WTC11 (cell line): Measurements from ENCODE around the gene ARL10. TPM values are rescaled to one million over a fixed set of nuclear protein-coding genes. Genes with fewer than 3 reads are reported as not detected.

Experiments used
- ATAC-seq: fragments of 200-7000 bp; cut with Tn5 transposase; 2 replicates; pipeline ENCODE4 v1.10.0; 2021; ENCODE audit warnings: mild to moderate bottlenecking, moderate library complexity
- Bru-seq: library from RNA; stranded (reverse); fragments of 400-500 nt; gene quantifications from one replicate; lab custom pipeline; 2021; lab: Mats Ljungman, UMichigan
- CTCF ChIA-PET: fragments of 300-600 bp; sonication (Branson Sonifier 250); formaldehyde crosslinking; loops from one replicate; lab custom pipeline; 2021; ENCODE audit warnings: antibody characterized with exemption; lab: Charles Lee
- POLR2A ChIA-PET: fragments of 350-600 bp; sonication (Branson Sonifier 250); formaldehyde crosslinking; loops from one replicate; lab custom pipeline; 2021; ENCODE audit warnings: antibody characterized with exemption; lab: Charles Lee
- DNase-seq: peaks from one replicate; pipeline ENCODE4 v3.0.0; 2021; ENCODE audit warnings: low spot score
- H3K27ac Mint-ChIP-seq: 2 replicates; pipeline ENCODE4 v1.8.0; 2021; ENCODE audit warnings: mixed read lengths
- H3K27me3 Mint-ChIP-seq: 2 replicates; pipeline ENCODE4 v1.8.0; 2021; ENCODE audit warnings: low read depth, mild to moderate bottlenecking, moderate library complexity, mixed read lengths
- H3K36me3 Mint-ChIP-seq: 2 replicates; pipeline ENCODE4 v1.8.0; 2021; ENCODE audit warnings: mixed read lengths
- H3K4me1 Mint-ChIP-seq: 2 replicates; pipeline ENCODE4 v1.8.0; 2022; ENCODE audit warnings: mixed read lengths
- H3K4me3 Mint-ChIP-seq: 2 replicates; pipeline ENCODE4 v1.8.0; 2021; ENCODE audit warnings: mild to moderate bottlenecking, moderate library complexity, mixed read lengths
- H3K9me3 Mint-ChIP-seq: 2 replicates; pipeline ENCODE4 v1.8.0; 2021; ENCODE audit warnings: mixed read lengths
- ARID4B ChIP-seq: sonication (generic); formaldehyde crosslinking; IDR thresholded peaks from 2 replicates; pipeline ENCODE4 v1.8.0; 2023; ENCODE audit warnings: missing genetic modification reagents, mild to moderate bottlenecking, borderline replicate concordance
- CBFB ChIP-seq: sonication (generic); formaldehyde crosslinking; IDR thresholded peaks from 2 replicates; pipeline ENCODE4 v1.8.1; 2022; ENCODE audit warnings: mild to moderate bottlenecking, low read depth, missing genetic modification reagents
- CREB1 ChIP-seq: sonication (generic); formaldehyde crosslinking; IDR thresholded peaks from 2 replicates; pipeline ENCODE4 v1.8.0; 2023; ENCODE audit warnings: mild to moderate bottlenecking, missing genetic modification reagents
- CREM ChIP-seq: sonication (generic); formaldehyde crosslinking; IDR thresholded peaks from 2 replicates; pipeline ENCODE4 v1.8.1; 2022; ENCODE audit warnings: mild to moderate bottlenecking, missing genetic modification reagents, moderate library complexity
- ELF4 ChIP-seq: sonication (generic); formaldehyde crosslinking; IDR thresholded peaks from 2 replicates; pipeline ENCODE4 v1.8.1; 2022; ENCODE audit warnings: low read depth, mild to moderate bottlenecking, moderate library complexity, missing genetic modification reagents
- FOXJ3 ChIP-seq: sonication (generic); formaldehyde crosslinking; IDR thresholded peaks from 2 replicates; pipeline ENCODE4 v1.9.0; 2021; ENCODE audit warnings: missing genetic modification reagents, mild to moderate bottlenecking, borderline replicate concordance
- FOXK1 ChIP-seq: sonication (generic); formaldehyde crosslinking; IDR thresholded peaks from 2 replicates; pipeline ENCODE4 v1.8.0; 2022; ENCODE audit warnings: mild to moderate bottlenecking, moderate library complexity, missing genetic modification reagents
- FOXP4 ChIP-seq: sonication (generic); formaldehyde crosslinking; IDR thresholded peaks from 2 replicates; pipeline ENCODE4 v1.8.0; 2022; ENCODE audit warnings: mild to moderate bottlenecking, missing genetic modification reagents
- GTF2I ChIP-seq: fragments of 250-450 bp; sonication (Bioruptor Pico); conservative IDR thresholded peaks from 2 replicates; pipeline ENCODE4 v1.4.0; 2021; ENCODE audit warnings: mild to moderate bottlenecking
- HMGXB4 ChIP-seq: sonication (generic); formaldehyde crosslinking; IDR thresholded peaks from 2 replicates; pipeline ENCODE4 v1.8.1; 2023; ENCODE audit warnings: mild to moderate bottlenecking, moderate library complexity, missing genetic modification reagents
- KAT7 ChIP-seq: sonication (generic); formaldehyde crosslinking; IDR thresholded peaks from 2 replicates; pipeline ENCODE4 v1.8.1; 2023; ENCODE audit warnings: missing genetic modification reagents, mild to moderate bottlenecking, borderline replicate concordance
- MAX ChIP-seq: sonication (generic); formaldehyde crosslinking; IDR thresholded peaks from 2 replicates; pipeline ENCODE4 v1.8.0; 2022; ENCODE audit warnings: mild to moderate bottlenecking, missing genetic modification reagents
- OVOL2 ChIP-seq: fragments of 250-450 bp; sonication (Bioruptor Pico); IDR thresholded peaks from 2 replicates; pipeline ENCODE4 v1.9.0; 2021; ENCODE audit warnings: mild to moderate bottlenecking, borderline replicate concordance
- SOX15 ChIP-seq: fragments of 250-450 bp; sonication (Bioruptor Pico); IDR thresholded peaks from 2 replicates; pipeline ENCODE4 v1.9.0; 2021; ENCODE audit warnings: mild to moderate bottlenecking
- USF2 ChIP-seq: sonication (generic); formaldehyde crosslinking; IDR thresholded peaks from 2 replicates; pipeline ENCODE4 v1.8.1; 2023; ENCODE audit warnings: mild to moderate bottlenecking, missing genetic modification reagents, moderate library complexity
- ZBTB21 ChIP-seq: sonication (generic); formaldehyde crosslinking; IDR thresholded peaks from 2 replicates; pipeline ENCODE4 v1.8.1; 2023; ENCODE audit warnings: mild to moderate bottlenecking, missing genetic modification reagents, borderline replicate concordance
- ZNF281 ChIP-seq: sonication (generic); formaldehyde crosslinking; IDR thresholded peaks from 2 replicates; pipeline ENCODE4 v1.8.0; 2023; ENCODE audit warnings: mild to moderate bottlenecking, missing genetic modification reagents
- ZNF396 ChIP-seq: fragments of 250-450 bp; sonication (Bioruptor Pico); IDR thresholded peaks from 2 replicates; pipeline ENCODE4 v1.8.0; 2021; ENCODE audit warnings: mild to moderate bottlenecking, moderate library complexity, borderline replicate concordance
- ZNF416 ChIP-seq: fragments of 250-450 bp; sonication (Bioruptor Pico); IDR thresholded peaks from 2 replicates; pipeline ENCODE4 v1.9.0; 2021; ENCODE audit warnings: mild to moderate bottlenecking, inconsistent platforms
- ZNF512 ChIP-seq: sonication (generic); formaldehyde crosslinking; IDR thresholded peaks from 2 replicates; pipeline ENCODE4 v1.8.1; 2022; ENCODE audit warnings: missing genetic modification reagents, borderline replicate concordance
- ZNF671 ChIP-seq: fragments of 250-450 bp; sonication (Bioruptor Pico); IDR thresholded peaks from 2 replicates; pipeline ENCODE4 v1.8.0; 2021; ENCODE audit warnings: mild to moderate bottlenecking
- long read RNA-seq, 3 experiments: library from RNA in 1 of 3; library from capped mRNA in 1 of 3; library from polyadenylated mRNA in 1 of 3; unstranded in 2 of 3; stranded (forward) in 1 of 3; transcript quantifications; one replicate each; pipeline ENCODE4 v2.0.0, GENCODE V29; 2021
- total RNA-seq: library from RNA; stranded (reverse); gene quantifications from 3 replicates; pipeline ENCODE4 v1.2.3, GENCODE V29; 2021

Gene ARL10
- total RNA-seq: 6.8 to 11.4 TPM (median 10.9 TPM) in 3 replicates
- Bru-seq, nascent RNA: percentile 62 among the genes with signal in this experiment
- long read RNA-seq, experiment 1, full-length matches to known transcripts: 2 of 9 reads
- long read RNA-seq, experiment 1, partial matches to known transcripts: 0 of 9 reads
- long read RNA-seq, experiment 1, other reads (novel, unspliced or antisense): 7 of 9 reads
- long read RNA-seq, experiment 2, partial matches to known transcripts: 0 of 7 reads
- long read RNA-seq, experiment 2, other reads (novel, unspliced or antisense): 7 of 7 reads
- long read RNA-seq, experiment 3: 0 reads

GRCh38 chr5:176365351-176366231 is at the start of gene ARL10:
ARL10 (plus strand) TSS chr5:176365487; CDS start chr5:176365564, 77 bp downstream.
- peak; percentile 67 for DNase-seq
- peaks cover 60% of the 10 kb centered on the region for H3K27me3 Mint-ChIP-seq
- peaks cover 7% of the 10 kb centered on the region for H3K4me1 Mint-ChIP-seq
- ATAC-seq: peak; percentile 41
- H3K27ac Mint-ChIP-seq: no peak within 1 kb of the TSS
- CTCF ChIA-PET: interaction anchor here (0.6 to 1.2 kb wide), 2 partner anchors 42 to 636 kb away, joined by 3 to 4 read pairs; no protein-coding TSS in a partner anchor
- peaks cover 7% of the 10 kb centered on the region; the same call in 1 of the 2 replicates for H3K36me3 Mint-ChIP-seq
- H3K9me3 Mint-ChIP-seq: no peaks in the 10 kb centered on the region
- peak within 1 kb of the TSS; percentile 64 for H3K4me3 Mint-ChIP-seq
- POLR2A ChIA-PET: no interaction called here
- TF ChIP-seq ZNF671 (CRISPR knock-in tag) (no peak), USF2 (peak; percentile 26; the same call in 1 of the 2 replicates), FOXK1 (0 out of 2 replicates have a peak, but pooled peaks have one; percentile 15), FOXJ3 (CRISPR knock-in tag) (no peak), OVOL2 (CRISPR knock-in tag) (no peak), ZNF416 (CRISPR knock-in tag) (no peak), ZBTB21 (CRISPR knock-in tag) (peak; percentile 68; the same call in 1 of the 2 replicates), GTF2I (CRISPR knock-in tag) (no peak), FOXP4 (CRISPR knock-in tag) (peak; percentile 79; the same call in 1 of the 2 replicates), ZNF396 (CRISPR knock-in tag) (no peak), KAT7 (CRISPR knock-in tag) (peak; percentile 92; the same call in 1 of the 2 replicates), ELF4 (CRISPR knock-in tag) (no peak), ZNF512 (no peak), MAX (CRISPR knock-in tag) (peak; percentile 84; the same call in 1 of the 2 replicates), ZNF281 (CRISPR knock-in tag) (no peak), CREB1 (CRISPR knock-in tag) (peak; percentile 55; the same call in 1 of the 2 replicates), HMGXB4 (CRISPR knock-in tag) (peak; percentile 79; the same call in 1 of the 2 replicates), CREM (peak; percentile 62; the same call in 1 of the 2 replicates), SOX15 (CRISPR knock-in tag) (no peak), CBFB (no peak), ARID4B (CRISPR knock-in tag) (no peak; the same call in 1 of the 2 replicates)
